Osteocyte (in vitro differentiated cells): ENCODE results near the gene MRPL47. TPM values are rescaled to one million over a fixed set of nuclear protein-coding genes. Genes with fewer than 3 reads are reported as not detected.

ENCODE experiments used
- DNase-seq: peaks from one replicate; pipeline ENCODE4 v3.0.0; 2021; ENCODE audit warnings: mixed read lengths; ENCODE audit not compliant: unreplicated experiment; ENCODE audit errors: extremely low spot score
- H3K27ac Mint-ChIP-seq: one replicate; pipeline ENCODE4 v1.8.0; 2021; ENCODE audit warnings: mild to moderate bottlenecking, mixed read lengths; ENCODE audit not compliant: unreplicated experiment
- H3K27me3 Mint-ChIP-seq: one replicate; pipeline ENCODE4 v1.8.0; 2021; ENCODE audit warnings: mixed read lengths; ENCODE audit not compliant: unreplicated experiment
- H3K36me3 Mint-ChIP-seq: one replicate; pipeline ENCODE4 v1.8.0; 2021; ENCODE audit warnings: mixed read lengths; ENCODE audit not compliant: unreplicated experiment
- H3K4me1 Mint-ChIP-seq: one replicate; pipeline ENCODE4 v1.8.0; 2021; ENCODE audit warnings: mixed read lengths; ENCODE audit not compliant: unreplicated experiment
- H3K4me3 Mint-ChIP-seq: one replicate; pipeline ENCODE4 v1.8.0; 2021; ENCODE audit warnings: mild to moderate bottlenecking, moderate library complexity, mixed read lengths; ENCODE audit not compliant: unreplicated experiment
- H3K9me3 Mint-ChIP-seq: one replicate; pipeline ENCODE4 v1.8.0; 2021; ENCODE audit warnings: mixed read lengths; ENCODE audit not compliant: unreplicated experiment
- CTCF ChIP-seq: fragments of 200-600 bp; sonication (generic); IDR thresholded peaks from 2 replicates; pipeline ENCODE4 v1.5.0; 2021; ENCODE audit warnings: antibody characterized with exemption, mild to moderate bottlenecking, moderate library complexity
- long read RNA-seq: library from polyadenylated mRNA; unstranded; transcript quantifications from one replicate; pipeline ENCODE4 v2.0.0, GENCODE V29; 2021
- total RNA-seq: library from RNA; stranded (reverse); gene quantifications from 2 replicates; pipeline ENCODE4 v1.2.1, GENCODE V29; 2021

Gene MRPL47
- 32.1 and 32.8 TPM in 2 replicates for total RNA-seq
- long read RNA-seq, transcript MRPL47-202 (6 exons, 673 nt), result minor isoform, 6 of 128 reads
- long read RNA-seq, transcript MRPL47-203 (7 exons, 1,370 nt), result major isoform, 115 of 128 reads
- long read RNA-seq, partial matches to known transcripts, result 0 of 128 reads
- long read RNA-seq, other reads (novel, unspliced or antisense), result 7 of 128 reads

- Mint-ChIP-seq H3K36me3 (peaks cover 16% of the 10 kb centered on the region), H3K4me3 (peak within 1 kb of the TSS; percentile 99), H3K27ac (peak within 1 kb of the TSS; percentile 99), H3K4me1 (peaks cover 21% of the 10 kb centered on the region), H3K27me3 (no peaks in the 10 kb centered on the region), H3K9me3 (no peaks in the 10 kb centered on the region)
- peak; percentile 95 for DNase-seq
- no peak for TF ChIP-seq CTCF
Measured at GRCh38 chr3:179604321-179605078, at the start of gene MRPL47, which contains the start of gene NDUFB5. Gene MRPL47, minus strand, starts transcription at chr3:179604638. Its CDS starts 14 bp downstream, at chr3:179604624. Gene NDUFB5, plus strand, starts transcription at chr3:179604794. Its CDS starts 22 bp downstream, at chr3:179604816.

- peak overlapping the region; percentile 95 for H3K27ac Mint-ChIP-seq
- peak overlapping the region; percentile 93 for H3K4me3 Mint-ChIP-seq
- H3K36me3 Mint-ChIP-seq, result peaks cover 5% of the 10 kb centered on the region
- peaks cover 44% of the 10 kb centered on the region for H3K4me1 Mint-ChIP-seq
- H3K9me3 Mint-ChIP-seq, result no peaks in the 10 kb centered on the region
- H3K27me3 Mint-ChIP-seq, result no peaks in the 10 kb centered on the region
- DNase-seq, result peak; percentile 92
- peak; percentile 44 for TF ChIP-seq CTCF
Measured at GRCh38 chr3:179653096-179653797, 48.8 kb upstream of the MRPL47 start.

GRCh38 chr3:179652447-179653095 lies 48.1 kb upstream of the MRPL47 start, which contains the start of gene USP13:
Gene USP13, plus strand, starts transcription at chr3:179653040. Its CDS starts 186 bp downstream, at chr3:179653226.
- Mint-ChIP-seq H3K27ac (peak within 1 kb of the TSS; percentile 95), H3K36me3 (peaks cover 3% of the 10 kb centered on the region), H3K4me1 (peaks cover 42% of the 10 kb centered on the region), H3K27me3 (no peaks in the 10 kb centered on the region), H3K9me3 (no peaks in the 10 kb centered on the region), H3K4me3 (peak within 1 kb of the TSS; percentile 93)
- DNase-seq, result peak; percentile 92
- TF ChIP-seq CTCF, result no peak

- Mint-ChIP-seq H3K9me3 (no peaks in the 10 kb centered on the region), H3K27me3 (no peaks in the 10 kb centered on the region), H3K4me1 (peaks cover 42% of the 10 kb centered on the region), H3K4me3 (peak overlapping the region; percentile 80), H3K27ac (peak overlapping the region; percentile 95), H3K36me3 (peaks cover 3% of the 10 kb centered on the region)
- TF ChIP-seq CTCF, result no peak
- DNase-seq, result no peak
Measured at GRCh38 chr3:179651687-179652446, 47.4 kb upstream of the MRPL47 start.
